Vagina (tissue), 2 donors: ENCODE measurements around the gene MTA3.

Source experiments
- POLR2A ChIP-seq, 2 donors: fragments of 450-650 bp; IDR thresholded peaks; one replicate each; pipeline ENCODE4 v1.6.1; 2017; ENCODE audit warnings: antibody characterized with exemption in 2 of 2, mild to moderate bottlenecking in 2 of 2, moderate library complexity in 2 of 2
- POLR2AphosphoS5 ChIP-seq, 2 donors: sonication (generic); formaldehyde crosslinking; IDR thresholded peaks; one replicate each; pipeline ENCODE4 v1.9.0; 2017; ENCODE audit warnings: antibody characterized with exemption in 2 of 2, mild to moderate bottlenecking in 2 of 2, low read depth in 1 of 2; ENCODE audit not compliant: insufficient read depth in 1 of 2
- TF ChIP-seq, protein P1 (sequence below), 3 experiments: fragments of 450-650 bp in 2 of 3; fragments of 200-600 bp in 1 of 3; sonication (generic) in 1 of 3; IDR thresholded peaks; one replicate each; pipeline ENCODE4 v1.5.1; 2017 to 2019; ENCODE audit warnings: antibody characterized with exemption in 3 of 3, mild to moderate bottlenecking in 2 of 3, moderate library complexity in 2 of 3

DNA sequence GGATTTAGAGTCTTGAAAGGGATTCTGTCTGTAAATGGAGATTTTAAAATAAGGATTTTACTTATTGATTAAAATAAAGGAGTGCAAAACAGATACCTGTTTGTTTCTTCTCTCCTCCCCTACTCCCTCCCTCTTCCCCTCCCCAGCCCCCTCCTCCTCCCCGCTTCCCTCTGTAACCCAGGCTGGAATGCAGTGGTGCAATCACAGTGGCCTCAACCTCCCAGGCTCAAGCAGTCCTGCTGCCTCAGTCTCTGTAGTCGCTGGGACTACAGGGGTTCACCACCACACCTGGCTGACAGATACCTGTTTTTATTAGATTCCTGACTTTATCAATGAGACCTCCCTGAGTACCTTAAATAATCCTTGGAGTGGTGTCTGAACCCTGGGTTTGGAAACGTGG lies 138.4 kb downstream of the MTA3 start:
- TF ChIP-seq, protein P1, sequence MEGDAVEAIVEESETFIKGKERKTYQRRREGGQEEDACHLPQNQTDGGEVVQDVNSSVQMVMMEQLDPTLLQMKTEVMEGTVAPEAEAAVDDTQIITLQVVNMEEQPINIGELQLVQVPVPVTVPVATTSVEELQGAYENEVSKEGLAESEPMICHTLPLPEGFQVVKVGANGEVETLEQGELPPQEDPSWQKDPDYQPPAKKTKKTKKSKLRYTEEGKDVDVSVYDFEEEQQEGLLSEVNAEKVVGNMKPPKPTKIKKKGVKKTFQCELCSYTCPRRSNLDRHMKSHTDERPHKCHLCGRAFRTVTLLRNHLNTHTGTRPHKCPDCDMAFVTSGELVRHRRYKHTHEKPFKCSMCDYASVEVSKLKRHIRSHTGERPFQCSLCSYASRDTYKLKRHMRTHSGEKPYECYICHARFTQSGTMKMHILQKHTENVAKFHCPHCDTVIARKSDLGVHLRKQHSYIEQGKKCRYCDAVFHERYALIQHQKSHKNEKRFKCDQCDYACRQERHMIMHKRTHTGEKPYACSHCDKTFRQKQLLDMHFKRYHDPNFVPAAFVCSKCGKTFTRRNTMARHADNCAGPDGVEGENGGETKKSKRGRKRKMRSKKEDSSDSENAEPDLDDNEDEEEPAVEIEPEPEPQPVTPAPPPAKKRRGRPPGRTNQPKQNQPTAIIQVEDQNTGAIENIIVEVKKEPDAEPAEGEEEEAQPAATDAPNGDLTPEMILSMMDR (IDR thresholded peaks at IDR 0.05), result no peak
- TF ChIP-seq POLR2A (IDR thresholded peaks at IDR 0.05) (no peak), POLR2AphosphoS5 (IDR thresholded peaks at IDR 0.05; ENCODE audit: insufficient read depth in 1 of 2, low read depth in 1 of 2) (no peak)
